Anterior cingulate cortex (tissue), 58 donors: Measurements from ENCODE around the gene CMTR1.

Experiments used
- DNase-seq, 58 donors: peaks; one replicate each; lab custom pipeline; 2025; lab: John Stamatoyannopoulos, UW

Gene CMTR1

DNA sequence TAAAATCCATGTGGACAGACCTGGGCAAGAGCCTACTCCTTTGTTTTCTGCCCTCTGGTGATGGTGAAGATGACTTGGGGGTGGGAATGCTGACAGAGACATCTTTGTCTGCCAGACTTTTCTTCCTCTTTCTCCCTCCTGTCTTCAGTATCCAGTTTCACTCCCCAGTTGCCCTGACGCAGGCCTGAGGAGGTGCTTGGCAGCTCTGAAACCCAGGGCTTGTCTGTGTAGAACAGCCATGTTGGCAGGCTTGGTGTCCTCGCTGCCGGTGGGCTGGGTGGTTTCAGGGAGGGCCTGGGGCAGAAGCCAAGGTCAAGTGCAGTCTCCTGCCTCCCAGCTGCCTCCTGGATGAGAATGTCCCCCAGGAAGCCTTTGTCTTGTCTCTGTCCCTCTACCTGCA, 44.2 kb downstream of the CMTR1 start:
- DNase-seq = peak in 1 of 58 donors; percentile 13

DNA sequence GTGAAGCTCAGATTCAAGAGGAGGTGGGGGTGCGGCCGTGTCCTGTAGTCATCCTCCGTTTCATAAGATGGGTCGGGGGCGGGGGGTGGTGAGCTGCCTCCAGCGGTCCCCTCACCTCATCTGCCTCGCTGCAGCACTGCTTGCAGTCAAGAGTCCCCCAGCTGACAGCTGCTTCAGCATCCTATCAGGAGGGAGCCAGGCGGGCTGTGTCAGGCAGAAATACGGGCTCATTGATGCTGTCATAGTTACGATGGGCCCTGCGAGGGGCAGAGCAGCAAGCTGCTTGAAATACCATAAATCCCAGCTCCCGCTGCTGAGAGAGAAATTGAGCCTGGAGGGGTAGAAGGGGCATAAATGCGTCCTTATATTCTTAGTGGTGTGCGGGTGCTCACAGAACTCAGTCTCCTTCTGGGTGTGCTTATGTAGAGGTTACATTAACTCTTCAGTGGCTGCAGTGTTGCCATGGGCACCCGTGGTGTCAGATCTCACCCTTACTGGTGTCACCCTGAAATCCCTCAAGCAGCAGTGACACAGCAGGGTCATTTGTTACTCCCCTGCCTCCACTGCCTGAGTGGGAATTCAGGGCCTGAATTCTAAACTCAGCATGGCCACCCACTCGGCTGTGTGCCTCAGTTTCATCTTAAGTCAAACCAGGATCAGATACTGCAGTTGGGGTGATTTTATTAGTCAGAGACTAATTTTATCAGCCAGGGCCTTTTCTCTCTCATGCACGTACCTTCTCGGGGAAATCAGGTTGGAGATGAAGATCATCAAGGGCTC, 44.8 kb downstream of the CMTR1 start:
- no peak for DNase-seq

DNA sequence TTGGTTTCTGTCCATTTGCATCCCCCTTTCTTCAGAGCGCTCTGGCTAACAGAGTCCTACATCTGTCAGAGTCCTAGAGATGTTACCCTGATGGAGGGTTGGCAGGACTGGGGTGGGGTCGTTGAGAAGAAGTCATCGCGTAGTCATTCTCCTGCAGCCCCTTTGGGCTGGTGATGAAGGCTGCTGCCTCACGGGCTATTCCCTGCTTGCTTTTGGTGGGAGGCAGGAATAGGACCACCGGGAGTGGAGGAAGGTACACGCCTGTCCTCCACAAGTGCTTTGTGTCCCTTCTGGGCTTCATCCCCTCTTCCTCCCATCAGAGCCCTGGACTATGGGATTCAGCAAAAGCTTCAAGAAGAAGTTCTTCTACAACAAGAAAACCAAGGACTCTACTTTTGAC, 45.8 kb downstream of the CMTR1 start:
- DNase-seq = no peak

DNA sequence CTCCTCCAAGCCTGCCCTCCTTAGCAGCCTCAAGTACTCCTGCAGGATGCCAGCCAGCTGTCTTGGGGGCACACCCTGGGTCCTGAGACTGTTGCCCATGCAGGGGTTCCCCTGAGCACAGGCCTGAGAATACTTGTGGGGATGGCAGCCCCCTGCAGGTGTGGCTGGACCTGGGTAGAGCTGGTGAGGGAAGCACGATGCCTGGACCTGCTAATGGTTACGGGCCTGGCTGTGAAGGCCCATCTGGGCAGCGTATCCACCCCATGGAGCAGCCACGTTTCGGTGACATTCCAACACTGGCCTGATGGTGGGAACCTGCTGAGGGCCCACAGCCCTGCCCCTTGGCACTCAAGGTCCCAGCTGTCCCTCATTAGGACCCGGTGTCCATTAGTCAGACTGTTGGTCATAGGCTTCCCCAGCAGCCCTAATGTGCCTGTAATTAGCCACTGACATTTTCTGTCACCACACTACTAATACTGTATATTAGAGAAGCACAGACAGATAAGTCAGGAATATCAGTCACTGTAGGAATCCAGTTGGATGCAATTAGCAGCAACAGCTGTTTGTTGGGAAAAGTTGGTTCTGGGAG, 46.3 kb downstream of the CMTR1 start:
- no peak for DNase-seq

DNA sequence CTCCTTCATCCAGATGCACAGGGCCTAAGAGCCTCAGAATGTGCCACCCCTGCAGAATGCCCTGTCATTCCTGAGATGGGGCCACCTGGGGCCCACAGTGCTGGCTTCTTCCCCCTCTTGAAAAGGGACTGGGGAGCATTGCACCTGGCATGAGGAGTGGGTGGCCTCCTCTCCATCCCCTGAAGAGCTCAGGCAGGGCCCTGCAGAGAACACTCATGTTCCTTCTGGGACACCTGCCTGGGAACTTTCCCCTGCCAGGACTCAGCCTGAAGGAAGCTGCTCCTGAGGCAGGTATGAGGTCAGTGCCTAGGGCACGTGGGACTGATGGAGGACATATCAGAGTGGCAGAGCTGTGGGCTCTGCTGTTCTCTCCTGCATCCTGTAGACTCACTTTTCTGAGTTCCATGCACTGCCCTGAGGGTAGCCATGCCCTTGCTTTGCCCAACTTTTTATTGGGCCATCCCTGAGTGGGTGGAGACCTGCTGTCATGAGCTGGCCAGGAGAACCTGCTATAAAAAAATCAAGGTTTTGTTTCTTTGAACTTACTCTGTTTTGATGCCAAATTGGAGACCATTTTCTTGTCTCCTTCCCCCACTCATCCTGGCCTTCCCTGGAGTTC, 47.2 kb downstream of the CMTR1 start:
- no peak for DNase-seq

DNA sequence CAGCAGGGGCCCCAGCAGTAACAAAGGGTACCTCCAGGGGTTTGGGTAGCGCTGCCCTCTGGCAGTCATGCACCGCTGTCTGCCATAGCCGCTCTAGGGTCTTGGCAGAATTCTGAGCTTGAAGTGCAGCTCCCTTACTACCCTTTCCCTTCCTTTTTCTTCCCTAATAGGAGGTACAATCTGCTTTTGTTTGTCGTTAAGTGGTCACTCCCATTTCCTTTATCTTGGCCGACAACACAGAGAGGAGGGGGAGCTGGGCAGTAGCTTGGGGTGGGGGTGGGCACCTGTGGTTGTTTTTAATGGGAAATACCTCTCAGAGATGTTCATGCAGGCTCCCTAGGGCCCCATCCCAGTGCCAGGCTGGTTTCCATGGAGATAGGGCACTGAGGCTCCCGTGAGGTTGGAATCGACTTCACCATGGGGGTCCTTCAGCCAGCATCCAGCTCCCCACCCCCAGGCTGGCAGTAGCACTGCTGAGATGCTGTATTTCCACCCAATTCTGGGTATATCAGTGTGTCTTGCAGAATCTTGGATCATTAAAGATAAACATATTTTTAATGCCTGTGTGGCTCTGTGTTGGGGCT, 48.0 kb downstream of the CMTR1 start:
- DNase-seq = no peak

DNA sequence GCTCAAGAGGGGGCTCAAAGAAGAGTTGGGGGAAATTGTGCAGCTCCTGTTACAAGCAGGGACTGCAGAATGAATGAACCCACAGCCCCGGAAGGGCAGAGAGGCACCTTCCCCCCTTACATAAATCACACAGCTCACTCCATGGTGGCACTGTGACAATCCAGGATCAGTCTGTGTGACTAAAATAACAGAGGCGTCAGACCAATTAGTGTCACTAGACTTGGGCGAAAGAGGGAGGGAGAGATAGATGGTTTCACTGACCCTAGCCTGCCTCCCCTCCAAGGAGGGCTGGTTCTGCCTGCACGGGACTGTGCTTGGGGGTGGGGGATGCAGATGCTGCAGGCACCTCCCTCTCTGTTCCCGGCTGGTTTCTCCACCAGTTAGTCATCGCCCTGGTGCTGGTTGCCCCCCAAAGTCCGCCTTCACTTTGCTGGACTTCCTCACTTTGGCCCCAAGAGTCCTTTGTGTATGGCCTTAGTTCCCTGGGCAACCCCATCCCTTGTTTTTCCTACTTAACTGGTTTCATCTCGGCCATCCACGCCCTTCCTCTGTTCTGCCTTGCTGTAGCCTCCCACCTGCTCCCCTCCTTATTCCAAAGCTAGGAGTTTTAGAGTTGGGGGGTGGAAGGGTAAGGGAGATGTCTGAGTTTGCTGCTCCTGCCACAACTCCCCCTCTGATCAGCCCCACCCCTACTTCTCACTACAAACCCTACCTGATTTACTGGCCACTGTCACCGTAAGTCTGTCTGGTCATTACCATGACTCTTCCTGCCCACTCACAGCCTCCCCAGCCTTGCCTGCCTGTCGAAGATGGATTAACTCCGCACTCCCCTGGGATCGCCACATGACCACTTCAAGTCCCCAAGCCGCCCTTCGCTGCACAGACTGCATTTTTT, 48.9 kb downstream of the CMTR1 start:
- DNase-seq = no peak

DNA sequence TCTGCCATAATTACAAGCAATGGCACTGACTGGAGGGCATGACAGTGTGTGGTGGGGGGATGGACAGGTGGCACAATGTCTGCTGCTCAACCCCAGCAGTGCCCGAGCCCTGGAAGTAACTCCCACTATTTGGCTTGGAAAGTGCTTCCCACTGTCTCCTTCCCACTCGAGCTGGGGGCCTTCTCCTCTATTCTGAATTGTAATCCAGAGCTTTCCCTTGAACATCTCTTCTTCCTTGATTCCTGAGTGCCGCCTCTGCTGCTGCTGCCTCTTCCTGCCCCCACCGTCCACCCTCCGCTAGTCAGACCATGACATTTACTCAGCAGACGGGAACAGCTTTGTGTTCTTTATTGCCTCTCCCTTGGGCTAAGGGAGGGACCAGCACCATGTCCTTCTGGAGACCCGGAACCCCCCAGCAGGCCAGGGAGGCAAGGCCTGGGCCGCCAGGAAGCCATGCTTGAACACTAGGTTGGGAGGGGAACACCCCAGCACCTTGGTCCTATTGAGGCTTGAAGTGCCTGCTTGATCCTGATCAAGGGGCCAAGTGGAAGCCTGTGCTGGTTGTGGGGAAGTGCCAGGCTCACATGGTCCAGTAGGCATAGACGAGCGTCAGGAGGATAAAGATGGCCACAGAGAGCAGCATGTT, 49.7 kb downstream of the CMTR1 start:
- DNase-seq = no peak

DNA sequence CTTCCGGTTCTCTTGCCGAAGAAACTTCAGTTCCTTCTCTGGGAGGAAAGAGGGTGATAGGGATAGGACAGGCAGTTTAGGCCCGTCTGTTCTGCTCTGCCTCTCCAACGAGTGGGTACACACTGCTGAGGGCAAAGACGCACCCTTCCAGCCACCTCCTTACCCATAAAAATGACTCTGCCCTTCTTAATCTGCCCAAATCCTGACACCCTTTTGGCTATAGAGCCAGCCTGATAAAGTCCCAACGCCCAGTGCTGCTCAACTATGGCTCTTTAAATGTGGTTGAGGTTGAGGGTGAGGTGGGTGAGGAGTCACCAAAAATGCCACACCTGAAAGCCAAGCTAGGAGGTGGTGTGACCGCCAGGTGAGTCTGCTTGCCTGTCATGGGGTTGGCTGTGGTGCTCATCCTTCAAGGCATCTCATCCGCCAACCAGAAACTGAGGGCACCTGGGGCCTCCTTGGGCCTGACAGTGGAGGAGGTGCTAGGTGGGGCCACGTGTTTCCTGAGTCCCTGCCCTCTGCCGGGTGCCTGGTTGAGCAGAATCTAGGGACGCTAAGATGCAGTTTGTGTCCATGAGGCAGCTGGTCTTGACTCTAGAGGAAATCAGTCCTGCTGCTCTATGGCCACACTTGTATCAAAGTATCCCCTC, 50.4 kb downstream of the CMTR1 start:
- DNase-seq = no peak

DNA sequence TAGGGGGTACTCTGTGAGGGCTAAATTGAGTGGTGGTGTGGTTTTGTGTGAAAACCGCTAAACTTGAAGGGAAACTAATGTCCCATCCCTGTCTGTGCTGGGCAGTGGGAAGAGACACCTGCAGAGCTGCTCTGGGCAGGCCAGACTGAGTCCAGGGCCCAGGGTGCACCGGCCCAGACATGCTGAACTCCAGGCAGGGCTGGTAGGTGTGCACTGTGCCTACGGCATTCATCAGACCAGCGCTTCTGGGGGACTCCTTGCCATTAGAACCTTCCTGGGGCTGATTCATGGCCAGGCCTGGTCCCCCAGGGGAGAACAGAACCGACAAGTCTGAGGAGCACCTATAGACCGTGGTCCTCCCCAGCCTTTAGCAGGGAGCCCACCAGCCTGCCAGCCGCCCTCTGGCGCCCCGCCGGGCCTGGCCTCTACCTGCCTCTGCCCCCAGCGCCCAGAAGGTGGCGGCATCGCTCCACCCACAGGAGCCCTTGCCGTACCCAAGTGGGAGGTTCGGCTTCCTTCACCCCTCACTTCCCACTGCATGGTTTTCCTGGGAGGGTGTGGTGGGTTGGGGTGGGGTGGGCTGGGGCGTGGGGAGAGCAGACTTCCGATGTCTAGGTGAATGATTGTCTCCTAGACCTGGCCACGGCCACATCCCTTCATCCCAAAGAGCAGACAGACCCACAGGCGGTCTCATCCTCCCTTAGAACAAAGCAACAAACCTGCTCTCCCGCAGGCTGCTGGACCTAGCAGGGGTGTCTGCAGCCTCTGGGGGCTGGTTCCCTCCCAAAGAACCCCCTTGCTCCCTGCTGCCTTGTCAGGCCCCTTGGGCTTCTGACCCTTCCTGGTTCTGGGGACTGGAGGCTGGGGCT, 51.1 kb downstream of the CMTR1 start:
- peak in 44 of 58 donors; percentile 9 to 78 (median 44) for DNase-seq

DNA sequence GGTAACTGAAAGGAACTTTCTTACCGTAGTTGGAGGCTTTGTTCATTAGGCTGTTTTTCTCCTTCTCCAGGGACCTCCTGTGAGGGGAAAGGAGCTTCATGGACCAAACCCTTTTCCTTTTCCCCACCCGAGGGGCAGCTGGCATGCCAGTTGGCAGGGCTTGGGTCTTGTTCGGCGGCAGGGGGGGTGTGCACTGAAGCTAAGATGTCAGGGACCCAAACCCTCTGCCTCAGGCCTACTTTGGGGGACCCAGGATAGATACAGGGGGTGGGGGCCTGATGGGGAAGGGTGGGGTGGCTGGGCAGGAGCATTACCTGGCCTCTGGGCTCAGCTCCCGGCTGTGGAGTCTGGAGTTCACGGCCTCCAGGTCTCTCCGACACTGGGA, 51.8 kb downstream of the CMTR1 start:
- DNase-seq = no peak

DNA sequence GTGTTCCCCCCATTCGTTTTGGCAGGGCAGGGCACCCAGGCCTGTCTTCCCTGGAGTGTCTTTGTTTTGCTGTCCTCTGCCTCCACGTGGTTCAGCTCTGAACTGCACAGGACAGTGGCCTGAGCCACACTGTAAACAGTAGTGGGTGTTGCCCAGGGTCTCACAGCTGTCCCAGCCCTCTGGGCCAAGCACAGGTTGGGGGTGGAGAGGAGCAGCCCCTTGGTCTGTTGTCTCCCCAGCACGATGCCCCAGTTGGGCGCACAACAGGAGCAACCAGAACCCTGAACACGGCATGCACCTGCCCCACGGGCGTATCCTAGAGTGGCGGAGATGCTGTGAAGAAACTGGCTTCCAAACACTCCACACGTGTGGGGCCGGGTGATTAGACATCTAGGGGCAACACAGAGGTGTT, 52.3 kb downstream of the CMTR1 start:
- DNase-seq = no peak

DNA sequence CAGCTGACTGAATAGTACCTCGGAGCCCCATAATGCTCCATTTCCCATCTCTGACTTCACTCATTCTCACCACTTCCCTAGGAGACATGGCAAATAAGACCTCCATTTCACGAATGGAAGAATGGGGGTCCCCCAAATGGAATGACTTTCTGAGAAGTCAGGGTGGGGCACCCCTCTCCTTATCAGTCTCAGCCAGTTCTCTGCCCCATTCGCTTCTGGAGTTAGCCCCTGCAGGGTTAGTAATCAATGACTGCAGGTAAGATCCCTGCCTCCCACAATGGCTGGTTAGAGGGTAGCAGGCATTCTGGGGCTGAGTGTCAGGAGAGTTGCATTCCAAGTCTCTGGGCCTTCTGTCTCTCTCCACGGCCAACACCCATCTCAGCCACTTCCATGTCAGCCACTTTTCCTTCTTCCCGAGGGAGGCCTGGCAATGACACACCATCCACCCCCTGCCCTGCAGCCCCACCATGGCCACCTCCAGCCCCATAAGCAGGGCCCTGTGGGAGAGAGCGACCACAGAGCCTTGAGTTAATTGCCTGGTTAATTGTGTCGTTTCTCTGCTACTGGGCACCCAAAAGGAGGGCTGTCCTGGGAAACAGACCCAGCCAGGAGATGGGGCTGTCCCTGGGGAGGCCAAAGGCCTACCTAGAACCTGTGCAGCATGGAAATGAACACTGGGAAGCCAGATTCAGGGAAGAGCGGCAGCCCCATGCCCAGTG, 53.3 kb downstream of the CMTR1 start:
- DNase-seq = no peak

DNA sequence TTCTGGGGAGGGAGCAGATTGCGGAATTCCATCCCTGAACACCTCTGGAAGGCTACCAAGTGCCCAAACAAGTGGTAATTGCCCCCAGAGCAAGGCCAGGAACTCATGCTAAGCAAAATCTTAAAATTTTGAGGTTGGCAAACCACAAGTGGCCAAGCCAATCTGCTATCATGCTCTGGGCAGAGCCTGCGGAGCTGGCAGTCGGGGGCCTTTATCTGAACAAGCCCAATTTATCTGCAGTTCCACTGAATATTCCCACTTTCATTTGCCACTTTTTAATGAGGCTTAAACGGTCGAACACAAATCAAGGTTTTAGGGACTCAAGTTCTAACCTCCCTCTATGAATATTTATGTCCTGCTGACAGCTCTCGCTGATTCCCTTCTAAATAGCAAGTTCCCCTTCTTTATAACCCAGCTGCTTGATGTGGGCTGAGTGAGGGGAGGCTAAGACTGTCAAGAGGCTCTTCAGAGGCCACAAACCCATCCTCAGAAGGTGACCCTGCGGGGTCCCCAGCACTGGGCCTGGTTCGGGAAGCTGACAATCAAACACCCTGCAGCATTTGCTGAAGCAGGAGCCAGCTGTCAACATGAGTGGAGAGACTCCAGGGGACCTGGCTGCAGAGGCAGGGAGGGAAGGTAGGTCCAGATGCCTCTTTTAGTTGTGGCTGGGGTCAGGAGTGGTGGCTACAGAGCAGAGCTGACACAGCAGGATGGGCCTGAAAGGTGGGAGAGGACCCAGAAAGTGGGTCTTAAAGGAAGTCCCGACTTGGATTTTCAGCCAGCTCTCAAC, 54.8 kb downstream of the CMTR1 start:
- no peak for DNase-seq

DNA sequence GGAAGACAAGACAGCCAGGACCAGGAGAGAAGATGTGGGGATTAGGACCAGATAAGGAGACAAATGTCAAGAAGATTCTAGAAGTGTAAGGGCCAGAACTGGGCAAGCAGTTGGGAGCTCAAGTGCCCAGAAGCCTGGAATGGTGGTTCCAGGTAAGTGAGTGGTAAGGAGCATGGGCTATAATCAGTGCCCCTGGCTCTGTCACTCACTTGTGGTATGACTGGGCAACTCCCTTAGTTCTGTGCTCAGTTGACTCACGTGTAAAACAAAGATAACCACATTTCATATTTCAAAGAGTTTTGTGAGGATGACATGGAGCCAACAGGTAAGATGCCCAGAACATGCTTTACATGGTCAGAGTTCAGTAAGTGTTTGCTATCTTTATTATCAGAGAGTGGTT, 55.5 kb downstream of the CMTR1 start:
- no peak for DNase-seq

DNA sequence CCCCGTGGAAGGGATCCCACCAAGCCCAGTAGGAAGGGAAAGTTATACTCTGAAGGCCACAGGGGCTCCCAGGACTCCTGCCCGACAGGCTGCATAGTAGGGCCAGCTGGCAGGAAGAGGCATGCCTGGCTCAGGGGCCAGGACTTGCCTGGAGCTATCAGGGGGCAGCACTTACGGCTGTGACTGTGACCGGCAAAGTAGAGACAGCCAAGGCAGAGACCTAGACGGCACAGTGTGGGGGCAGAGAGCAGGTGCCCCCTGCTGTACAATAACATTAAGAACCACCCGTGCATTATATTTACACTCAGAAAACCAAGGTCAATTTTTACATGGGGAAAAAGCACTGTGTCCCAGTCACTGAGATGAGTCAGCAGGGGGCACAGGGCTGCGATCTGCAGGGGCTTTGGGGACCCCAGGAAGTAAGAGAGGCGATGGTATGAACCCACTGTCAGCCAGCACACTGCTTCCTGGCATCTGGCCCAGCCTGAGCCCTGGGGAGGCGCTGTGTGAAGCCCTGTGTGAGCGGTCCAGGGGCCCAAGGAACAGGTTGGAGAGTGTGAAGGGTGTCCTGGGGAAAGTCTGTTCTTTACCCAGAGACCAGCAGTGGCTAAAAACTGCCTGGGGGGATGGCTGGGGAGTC, 56.8 kb downstream of the CMTR1 start:
- DNase-seq = no peak
